HG03571 (cell line): ENCODE results near the gene TAS2R60.
A peak's percentile ranks its signal among the peaks of the same experiment; 100 is the strongest.

Experiments used
- ATAC-seq: cut with Tn5 transposase; IDR thresholded peaks from one replicate; pipeline ENCODE4 v1.9.1; 2021; ENCODE audit not compliant: unreplicated experiment

TAS2R60 gene

DNA sequence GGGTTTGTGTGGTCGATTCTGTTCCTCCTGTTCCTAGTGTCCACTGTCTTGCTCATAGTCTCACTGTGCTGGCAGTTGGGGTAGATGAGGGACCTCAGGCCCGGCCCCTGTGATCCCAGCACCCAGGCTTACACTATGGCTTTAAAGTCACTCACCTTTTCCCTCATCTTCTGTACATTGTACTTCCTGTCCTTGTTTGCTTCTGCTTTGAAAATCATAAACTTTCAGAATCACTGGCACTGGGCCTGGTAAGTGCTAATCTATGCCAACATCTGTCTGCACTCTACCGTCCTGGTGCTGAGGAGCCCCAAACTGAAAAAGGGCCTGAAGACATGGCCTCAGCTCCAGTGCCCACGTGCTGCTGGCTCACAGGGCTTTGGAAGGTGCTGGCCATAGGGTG, 5.7 kb upstream of the TAS2R60 start:
- peak; percentile 38 for ATAC-seq

DNA sequence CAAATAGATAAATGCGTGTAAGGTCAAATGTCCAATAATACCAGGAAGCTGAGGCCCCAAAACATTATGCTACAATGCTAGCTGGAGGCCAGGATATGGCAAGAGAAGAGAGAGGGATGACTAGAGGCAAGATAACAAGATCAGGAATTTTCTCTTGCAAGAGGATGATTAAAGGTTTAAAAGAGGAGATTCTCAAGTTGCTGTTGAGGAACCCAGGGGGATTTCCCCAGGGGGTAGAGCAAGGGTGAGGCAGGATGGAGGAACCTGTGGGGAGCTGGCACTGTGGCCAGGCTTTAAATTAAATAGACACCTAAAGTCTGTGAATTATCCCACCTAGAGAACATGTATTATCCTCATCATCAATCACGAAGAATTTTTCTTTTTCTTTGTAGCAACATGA, 3.4 kb upstream of the TAS2R60 start:
- no peak for ATAC-seq

DNA sequence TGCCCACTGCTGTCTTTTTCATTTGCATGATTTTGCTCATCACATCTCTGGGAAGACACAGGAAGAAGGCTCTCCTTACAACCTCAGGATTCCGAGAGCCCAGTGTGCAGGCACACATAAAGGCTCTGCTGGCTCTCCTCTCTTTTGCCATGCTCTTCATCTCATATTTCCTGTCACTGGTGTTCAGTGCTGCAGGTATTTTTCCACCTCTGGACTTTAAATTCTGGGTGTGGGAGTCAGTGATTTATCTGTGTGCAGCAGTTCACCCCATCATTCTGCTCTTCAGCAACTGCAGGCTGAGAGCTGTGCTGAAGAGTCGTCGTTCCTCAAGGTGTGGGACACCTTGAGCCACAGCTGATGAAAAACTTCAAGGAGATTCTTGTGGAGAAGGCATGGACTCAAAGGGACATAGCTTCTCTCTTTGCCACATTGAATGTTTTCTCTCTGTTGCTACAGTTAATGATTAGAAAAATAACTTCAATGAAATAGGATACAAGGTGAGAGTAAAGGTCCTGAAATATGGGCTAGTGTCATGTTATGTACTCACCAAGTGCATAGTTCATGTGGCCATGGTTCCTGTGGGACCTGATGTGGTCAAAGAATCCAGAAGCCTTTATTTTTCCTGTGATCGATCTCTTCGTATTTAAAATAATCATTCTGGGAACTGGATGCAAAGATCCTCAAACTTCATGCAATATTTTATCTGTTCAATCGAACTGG, 970 bp downstream of the TAS2R60 start:
- ATAC-seq: no peak

DNA sequence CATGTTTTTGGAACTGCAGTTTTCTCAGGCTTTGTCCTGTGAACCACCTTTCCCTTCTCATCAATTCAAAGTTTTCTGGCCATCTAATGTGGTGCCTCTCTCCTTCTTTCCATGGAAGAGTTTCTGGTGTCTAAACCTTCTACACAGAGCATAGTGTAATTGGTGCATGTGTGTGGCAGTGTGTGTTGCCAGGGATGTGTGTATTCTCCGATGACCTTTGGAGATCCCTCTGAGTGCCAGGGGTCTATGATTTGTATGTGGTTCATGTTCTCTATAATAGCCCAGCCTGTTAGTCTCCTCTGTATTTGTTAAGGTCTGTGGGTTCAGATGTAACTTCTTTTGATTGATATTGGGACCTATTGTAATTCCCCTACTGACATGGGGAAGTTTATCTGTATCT, 1.5 kb downstream of the TAS2R60 start:
- ATAC-seq: no peak

DNA sequence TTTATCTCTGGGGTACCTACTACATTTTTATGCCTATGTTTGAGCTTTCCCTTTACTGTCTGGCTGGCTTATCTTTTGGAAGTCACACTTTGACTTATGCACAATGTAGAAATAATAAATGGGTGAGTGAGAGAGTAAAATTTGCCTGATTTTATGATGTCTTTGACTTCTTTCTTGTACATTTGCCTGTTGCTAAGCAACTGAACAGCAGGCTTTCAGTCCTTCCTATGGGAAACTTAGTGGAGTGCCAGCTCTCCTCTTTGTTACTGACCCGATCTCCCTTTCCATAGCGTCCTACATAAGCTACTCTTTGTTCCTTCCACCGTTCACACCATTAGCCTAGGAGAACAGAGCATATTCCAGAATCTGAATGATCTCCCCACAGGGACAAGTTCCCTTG, 4.2 kb downstream of the TAS2R60 start:
- ATAC-seq: no peak

DNA sequence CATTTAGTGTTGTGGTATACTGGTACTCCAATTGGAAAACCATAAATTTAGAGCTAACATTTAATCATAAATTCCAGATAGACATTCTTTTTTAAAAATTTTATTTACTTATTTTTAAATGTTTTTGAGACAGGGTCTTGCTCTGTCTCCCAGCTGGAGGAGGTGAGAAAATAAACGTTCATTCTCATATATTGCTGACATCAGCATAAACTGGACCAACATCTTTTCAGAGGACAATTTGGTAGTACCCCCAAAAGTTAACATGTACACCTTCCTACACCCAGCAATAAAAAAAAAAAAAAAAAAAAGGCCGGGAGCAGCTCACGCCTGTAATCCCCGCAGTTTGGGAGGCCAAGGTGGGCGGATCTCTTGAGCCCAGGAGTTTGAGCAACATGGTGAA, 5.2 kb downstream of the TAS2R60 start:
- no peak for ATAC-seq

DNA sequence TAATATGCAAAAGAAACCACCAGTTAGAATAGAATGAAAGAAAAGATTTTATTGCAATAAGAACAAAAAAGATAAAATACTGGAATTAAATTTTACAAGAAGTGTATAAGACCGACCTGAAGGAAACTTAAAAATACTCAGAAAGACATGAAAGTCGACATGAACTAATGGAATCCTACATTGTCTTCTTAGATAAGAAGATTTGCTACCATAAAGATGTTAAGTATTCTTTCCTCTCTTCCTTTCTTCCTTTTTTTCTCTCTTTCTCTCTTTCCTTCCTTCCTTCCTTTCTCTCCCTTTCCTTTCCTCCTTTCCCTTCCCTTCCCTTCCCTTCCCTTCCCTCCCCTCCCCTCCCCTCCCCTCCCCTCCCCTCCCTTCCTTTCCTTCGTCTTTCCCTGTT, 6.5 kb downstream of the TAS2R60 start:
- ATAC-seq: no peak

DNA sequence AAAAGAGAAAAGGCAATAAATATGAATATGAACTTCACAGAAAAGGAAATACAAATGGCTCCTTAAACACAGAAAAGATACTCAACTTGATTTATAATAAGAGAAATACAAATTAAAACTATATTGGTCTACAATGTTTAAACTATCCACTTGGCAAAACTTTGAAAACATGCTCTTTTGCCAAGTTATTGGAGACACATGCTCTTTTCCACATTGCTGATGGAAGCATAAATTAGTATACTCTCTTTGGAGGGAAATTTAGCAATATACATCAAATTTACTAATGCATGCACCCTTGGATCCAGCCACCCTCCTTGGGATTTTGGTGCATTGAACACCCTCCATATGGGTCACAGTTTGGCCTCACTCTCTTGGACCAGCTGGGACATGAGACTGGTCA, 7.9 kb downstream of the TAS2R60 start:
- no peak for ATAC-seq

DNA sequence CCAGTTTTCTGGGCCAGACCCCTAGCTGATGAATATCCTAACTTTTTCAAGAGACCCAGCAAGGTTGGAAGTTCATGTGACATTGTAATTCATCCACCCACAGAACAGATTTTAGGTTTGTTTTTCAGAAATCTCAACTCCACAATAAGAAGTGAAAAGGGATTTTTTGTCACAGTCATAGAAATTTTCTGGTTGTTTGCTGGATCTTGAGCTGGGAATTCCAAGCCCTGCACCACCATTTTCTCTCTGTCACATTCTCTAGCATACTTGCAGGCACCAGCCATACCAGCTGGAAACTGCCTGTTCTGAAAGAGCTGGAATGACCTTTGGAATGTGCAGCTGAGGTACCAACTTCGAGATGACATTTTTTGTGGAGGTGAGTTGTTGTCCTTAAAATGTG, 8.5 kb downstream of the TAS2R60 start:
- ATAC-seq: no peak

DNA sequence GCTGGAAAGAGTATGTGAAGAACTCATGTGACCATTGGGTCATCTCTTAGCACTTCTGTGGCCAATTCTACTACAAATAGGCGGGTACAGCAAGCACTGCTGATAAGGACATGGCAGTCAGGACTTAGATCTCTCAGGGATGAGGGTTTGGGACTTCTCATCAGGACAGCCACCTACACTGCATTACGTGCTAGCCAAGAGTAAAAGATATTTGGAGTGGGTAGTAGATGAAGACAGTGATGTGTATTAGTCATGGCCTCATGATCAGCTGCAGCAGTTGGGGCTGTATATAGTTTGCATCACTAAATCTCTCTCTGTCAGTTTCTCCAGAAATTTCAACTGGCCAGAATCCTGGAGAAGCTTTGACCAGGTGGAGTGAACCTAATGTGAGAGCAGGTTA, 9.2 kb downstream of the TAS2R60 start:
- ATAC-seq: no peak

DNA sequence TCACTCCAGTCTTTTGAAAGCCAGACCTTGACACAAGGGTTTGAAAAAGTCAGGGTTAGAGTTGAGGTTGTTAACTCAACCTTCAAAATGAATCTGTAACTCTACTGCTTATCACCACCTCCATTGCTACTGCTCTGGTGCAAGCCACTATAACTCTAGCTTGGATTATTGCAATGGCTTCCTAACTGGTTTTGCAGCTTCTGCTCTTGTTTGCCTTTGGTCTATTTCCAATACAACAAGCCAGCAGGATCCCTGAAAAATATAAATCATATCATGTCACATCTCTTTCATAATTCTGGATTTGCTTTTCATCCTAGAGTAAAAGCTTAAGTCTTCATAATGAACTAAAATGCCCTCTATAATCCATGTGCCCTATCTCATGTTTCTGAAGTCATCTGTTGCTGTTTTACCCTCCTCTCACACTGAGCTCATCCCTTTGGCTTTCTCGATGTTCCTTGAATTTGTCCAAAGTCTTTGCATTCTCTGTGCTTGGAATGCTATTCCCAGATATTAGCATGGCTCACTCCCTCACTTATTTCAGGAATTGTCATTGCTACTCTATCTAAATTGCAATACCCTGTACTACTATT, 10.9 kb downstream of the TAS2R60 start:
- no peak for ATAC-seq

DNA sequence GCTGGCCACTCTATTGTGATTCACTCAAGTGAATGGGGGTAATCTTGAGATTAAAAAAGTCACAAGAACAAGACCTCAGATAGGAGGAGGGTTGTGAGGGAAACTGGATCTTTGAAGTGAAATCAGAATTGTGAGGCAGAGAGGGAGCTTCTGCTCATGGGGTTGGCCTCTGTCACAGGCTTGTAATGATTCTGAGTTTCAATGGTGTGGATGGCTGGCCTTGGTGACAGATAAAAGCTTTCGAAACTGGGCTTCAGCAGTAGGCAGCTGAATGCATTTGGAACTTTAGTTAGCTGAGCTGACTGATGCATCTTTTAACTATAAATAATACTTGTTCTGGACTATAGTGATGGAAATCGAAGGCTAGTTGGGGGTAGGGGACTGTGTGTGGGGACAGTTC, 12.2 kb downstream of the TAS2R60 start:
- ATAC-seq: no peak

DNA sequence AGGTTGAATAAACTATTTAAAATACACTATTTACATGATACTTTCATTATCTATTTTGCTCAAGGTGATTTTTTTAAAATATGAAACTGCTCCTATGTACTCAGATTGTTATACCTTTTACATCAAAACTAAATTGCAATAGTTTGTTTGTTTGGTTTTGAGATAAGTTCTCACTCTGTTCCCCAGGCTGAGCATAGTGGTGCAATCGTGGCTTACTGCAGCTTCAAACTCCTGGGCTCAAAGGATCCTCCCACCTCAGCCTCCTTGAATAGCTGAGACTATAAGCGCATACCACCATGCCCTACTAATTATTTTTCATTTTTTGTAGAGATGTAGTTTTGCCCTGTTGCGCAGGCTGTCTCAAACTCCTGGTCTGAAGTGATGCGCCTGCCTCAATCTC, 12.7 kb downstream of the TAS2R60 start:
- ATAC-seq: no peak

DNA sequence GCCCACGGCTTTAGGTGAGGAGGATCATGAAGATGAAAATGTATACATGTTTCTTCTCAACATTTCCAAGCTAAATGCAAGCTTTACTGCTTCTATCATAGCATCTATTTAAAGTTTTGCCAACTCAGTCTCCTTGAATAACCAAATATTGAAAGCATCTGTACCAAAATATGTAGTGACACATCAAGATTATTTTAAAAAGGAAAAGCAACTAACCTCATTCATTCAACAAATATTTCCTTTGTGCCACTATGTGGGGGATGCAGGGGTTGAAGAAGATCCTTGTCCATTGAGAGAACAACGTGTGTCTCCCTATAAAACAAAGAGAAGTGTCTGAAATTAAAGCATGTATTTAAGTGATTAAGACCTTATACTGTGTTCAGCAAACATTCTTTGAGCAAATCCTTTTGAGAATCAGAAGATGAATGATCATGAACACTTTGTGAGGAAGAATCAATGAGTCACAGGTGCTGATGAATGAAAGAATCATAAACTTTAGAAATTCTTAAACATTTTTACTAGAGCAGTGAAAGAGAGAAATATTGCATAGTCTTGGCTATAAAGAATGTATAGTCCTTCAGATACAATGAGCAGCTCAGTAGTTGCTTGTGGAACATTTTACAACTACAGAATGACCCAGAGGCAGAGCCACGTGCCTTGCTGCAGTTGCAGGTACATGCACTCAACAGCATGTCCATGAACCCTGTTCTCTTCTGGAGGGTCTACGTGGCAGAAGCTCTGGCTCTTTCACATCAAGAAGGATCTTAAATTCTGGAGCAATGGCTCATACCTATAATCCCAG, 13.9 kb downstream of the TAS2R60 start:
- ATAC-seq: no peak

DNA sequence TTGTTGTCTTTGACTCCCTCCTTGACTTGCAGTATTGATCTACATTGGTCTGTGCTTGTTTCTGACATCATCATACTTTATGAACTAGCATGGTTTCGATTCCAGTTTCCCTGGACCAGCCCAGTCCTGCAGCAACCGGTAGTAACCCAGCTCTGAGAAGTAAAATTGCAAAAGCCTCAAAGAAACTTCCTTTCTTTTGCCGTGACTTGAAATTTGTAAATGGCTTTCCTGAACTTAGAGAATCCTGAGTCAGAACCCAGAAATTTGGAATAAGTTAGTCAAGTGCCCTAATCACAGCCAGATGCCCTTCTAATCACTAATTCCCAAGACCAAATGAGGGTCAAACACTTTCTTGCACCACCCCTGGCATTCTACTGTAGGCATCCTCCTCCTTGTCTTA, 15.0 kb downstream of the TAS2R60 start:
- no peak for ATAC-seq

DNA sequence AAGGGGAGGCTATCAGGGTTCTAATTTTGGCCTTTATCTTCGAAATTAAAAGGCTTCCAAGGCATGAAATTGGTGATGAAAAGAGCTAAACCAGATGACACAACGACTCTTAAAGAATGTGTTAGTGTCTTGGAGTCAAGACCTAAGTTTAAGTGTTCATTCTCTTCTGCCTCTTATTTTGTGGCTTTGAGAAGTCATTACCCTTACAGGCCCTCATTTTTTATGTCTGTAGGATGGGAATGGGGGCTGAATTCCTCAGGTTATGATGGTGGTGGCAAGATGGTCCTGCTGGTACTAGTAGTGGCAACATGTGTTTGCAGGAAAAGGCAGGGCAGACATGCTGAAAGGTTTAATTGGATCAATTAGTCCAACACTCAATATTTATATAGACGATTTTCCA, 15.4 kb downstream of the TAS2R60 start:
- no peak for ATAC-seq

DNA sequence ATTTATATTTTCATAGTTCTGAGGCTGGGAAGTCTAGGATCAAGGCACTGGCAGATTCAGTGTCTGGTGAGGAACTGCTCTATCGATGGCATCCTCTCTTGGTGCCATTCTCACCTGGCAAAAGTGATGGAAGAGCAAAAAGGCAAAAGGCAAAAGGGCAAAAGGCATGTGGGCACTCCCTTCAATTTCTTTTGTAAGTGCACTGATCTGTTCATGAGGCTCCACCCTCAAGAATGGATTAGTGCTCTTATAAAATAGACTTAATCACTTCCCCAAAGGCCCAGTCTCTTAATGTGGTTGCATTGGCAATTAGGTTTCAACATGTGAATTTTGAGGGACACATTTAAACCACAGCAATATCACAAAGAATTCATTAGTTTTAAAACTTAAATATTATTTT, 16.1 kb downstream of the TAS2R60 start:
- ATAC-seq: no peak

DNA sequence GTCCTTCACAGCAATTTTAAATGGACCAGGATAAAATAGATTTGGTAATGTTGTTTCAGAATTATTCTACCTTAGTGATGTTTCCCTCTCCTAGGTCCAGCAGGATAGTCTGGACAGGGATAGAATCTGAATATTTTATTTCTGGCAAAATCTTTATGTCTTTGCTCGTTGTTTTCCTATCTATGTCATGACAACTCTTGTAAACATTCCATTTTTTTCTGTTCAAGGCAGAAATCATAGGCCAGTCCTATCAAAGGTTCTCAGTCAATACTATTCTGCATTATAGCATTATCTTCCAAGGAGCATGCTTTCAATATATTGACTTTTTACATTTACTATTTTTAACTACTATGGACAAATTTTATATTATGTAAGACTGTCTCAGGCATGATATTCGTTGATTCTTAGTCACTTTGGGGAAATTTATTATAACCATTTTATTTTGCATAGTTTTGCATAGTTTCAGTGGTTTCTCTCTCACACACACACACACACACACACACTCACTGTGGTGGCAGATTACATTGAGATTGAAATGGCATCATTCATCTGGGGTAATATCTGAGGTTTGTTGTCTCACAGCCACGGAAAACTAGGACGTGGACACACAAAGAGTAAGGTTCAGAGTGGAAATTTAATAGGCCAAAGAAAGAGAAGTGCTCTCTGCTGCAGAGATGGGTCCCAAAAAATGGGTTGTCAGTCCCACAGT, 17.2 kb downstream of the TAS2R60 start:
- no peak for ATAC-seq

DNA sequence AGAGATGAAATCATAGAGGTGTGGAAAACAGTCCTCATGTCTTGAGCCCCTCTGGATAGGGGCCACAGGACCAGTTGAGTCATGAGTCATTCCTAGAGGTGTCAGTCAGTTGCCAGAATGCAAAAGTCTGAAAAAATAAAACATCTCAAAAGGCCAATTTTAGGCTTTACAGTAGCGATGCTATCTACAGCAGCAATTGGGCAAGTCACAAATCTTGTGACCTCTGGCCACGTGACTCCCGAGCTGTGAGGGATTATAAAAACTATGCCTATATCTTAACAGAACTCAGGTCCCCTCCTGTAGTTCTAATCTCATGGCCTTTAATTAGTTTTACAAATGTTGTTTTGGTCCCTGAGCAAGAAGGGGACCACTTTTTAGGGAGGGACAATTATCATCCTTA, 18.8 kb downstream of the TAS2R60 start:
- ATAC-seq: no peak

DNA sequence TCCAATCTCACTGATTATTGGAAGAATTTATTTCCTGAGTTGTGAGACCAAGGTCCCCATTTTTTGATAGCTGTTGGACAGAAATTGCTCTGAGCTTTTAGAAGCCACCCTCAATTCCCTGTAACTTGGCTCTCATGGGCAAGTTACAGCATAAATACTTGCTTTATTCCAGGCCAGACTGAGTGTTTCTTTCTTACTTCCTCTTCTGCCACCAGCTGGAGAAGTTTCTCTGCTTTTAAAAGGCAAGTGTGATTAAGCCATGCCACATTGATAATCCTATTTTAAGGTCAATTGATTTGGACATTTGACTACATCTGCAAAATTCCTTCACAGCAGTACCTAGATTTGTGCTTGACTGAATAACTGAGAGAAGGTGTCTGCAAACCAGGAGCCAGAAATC, 20.3 kb downstream of the TAS2R60 start:
- ATAC-seq: no peak

DNA sequence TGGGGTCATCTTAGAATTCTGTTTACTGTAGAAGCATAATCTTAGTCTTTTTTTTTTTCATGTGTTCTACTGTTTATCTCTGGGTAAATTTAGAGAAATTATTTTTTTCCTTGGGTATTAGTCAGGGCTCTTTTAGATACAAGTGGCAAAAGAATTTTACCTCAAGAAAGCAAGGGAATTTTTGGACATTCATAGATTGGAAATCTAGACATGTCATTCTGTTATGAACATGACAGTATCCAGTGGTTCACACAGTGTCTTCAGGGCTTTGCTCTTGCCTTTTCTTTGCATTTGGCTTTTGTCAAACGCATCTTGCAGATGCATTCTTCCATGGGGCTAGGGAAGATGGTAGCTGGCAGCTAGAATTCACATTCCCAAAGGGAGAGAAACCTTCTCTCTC, 20.7 kb downstream of the TAS2R60 start:
- ATAC-seq: no peak

DNA sequence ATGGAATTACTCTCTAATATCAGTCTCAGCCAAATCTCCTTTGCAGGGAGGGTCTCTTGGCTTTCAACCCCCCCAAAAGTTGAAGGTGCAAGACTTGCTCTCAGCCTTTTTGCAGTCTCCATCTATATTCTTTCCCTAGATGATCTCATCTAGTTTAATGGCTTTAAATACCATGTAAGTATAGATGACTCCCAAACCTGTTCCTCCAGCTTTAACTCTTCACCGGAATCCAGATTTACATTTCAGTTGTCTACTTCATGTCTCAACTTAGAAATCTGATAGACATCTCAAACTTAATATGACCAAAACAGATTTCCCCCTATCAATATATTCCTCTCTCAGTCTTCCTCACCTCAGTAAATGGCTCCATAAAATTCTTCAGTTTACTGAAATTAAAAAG, 24.5 kb downstream of the TAS2R60 start:
- no peak for ATAC-seq
